Keratinocyte (primary cell): ENCODE results near the gene PABPN1. TPM values are rescaled to one million over a fixed set of nuclear protein-coding genes. Genes with fewer than 3 reads are reported as not detected.

Source experiments
- DNase-seq: peaks from one replicate; pipeline ENCODE4 v3.0.0-alpha.2; 2011; ENCODE audit warnings: low read depth, missing footprints, low spot score
- FAIRE-seq: peaks from 2 replicates; lab custom pipeline; 2011; peaks lifted over from hg19 to GRCh38; lab: Jason Lieb, UNC
- H2AFZ ChIP-seq: 2 replicates; pipeline ENCODE4 v1.6.0; 2012; ENCODE audit warnings: low read length, control low read depth, inconsistent platforms; ENCODE audit not compliant: control insufficient read depth
- H3K27ac ChIP-seq: 2 replicates; pipeline ENCODE4 v1.5.1; 2011; ENCODE audit warnings: low read length; ENCODE audit not compliant: control insufficient read depth, insufficient read depth
- H3K27me3 ChIP-seq: 3 replicates; pipeline ENCODE4 v1.6.0; 2011; ENCODE audit warnings: low read length; ENCODE audit not compliant: control insufficient read depth, insufficient read depth; ENCODE audit errors: extremely low read depth
- H3K36me3 ChIP-seq, 2 experiments: 2 replicates in 1 of 2; 3 replicates in 1 of 2; pipeline ENCODE4 v1.5.1; 2011; ENCODE audit warnings: low read length in 2 of 2, mild to moderate bottlenecking in 1 of 2; ENCODE audit not compliant: control insufficient read depth in 2 of 2, insufficient read depth in 2 of 2; ENCODE audit errors: extremely low read depth in 1 of 2
- H3K4me1 ChIP-seq: 3 replicates; pipeline ENCODE4 v1.5.1; 2011; ENCODE audit warnings: low read length; ENCODE audit not compliant: control insufficient read depth, insufficient read depth; ENCODE audit errors: extremely low read depth
- H3K4me2 ChIP-seq: 3 replicates; pipeline ENCODE4 v1.6.0; 2011; ENCODE audit warnings: low read depth, low read length; ENCODE audit not compliant: control insufficient read depth, insufficient read depth; ENCODE audit errors: extremely low read depth
- H3K4me3 ChIP-seq, 3 experiments: fragments of 200-600 bp in 1 of 3; sonication (generic) in 1 of 3; 2 replicates in 2 of 3; 3 replicates in 1 of 3; pipeline ENCODE4 v1.5.1; 2011 to 2016; ENCODE audit warnings: low read length in 3 of 3, mild to moderate bottlenecking in 3 of 3, control low read depth in 2 of 3, inconsistent platforms in 1 of 3, low read depth in 1 of 3, mixed read lengths in 1 of 3, mixed run types in 1 of 3, moderate library complexity in 1 of 3; ENCODE audit not compliant: control insufficient read depth in 2 of 3, insufficient read depth in 2 of 3; ENCODE audit errors: extremely low read depth in 1 of 3
- H3K79me2 ChIP-seq: 2 replicates; pipeline ENCODE4 v1.6.0; 2012; ENCODE audit warnings: low read length; ENCODE audit not compliant: control insufficient read depth, insufficient read depth
- H3K9ac ChIP-seq: 3 replicates; pipeline ENCODE4 v1.6.0; 2011; ENCODE audit warnings: low read length; ENCODE audit not compliant: control insufficient read depth, insufficient read depth; ENCODE audit errors: extremely low read depth
- H3K9me1 ChIP-seq: 3 replicates; pipeline ENCODE4 v1.6.0; 2011; ENCODE audit warnings: low read length; ENCODE audit not compliant: control insufficient read depth, insufficient read depth; ENCODE audit errors: extremely low read depth
- H3K9me3 ChIP-seq: 2 replicates; pipeline ENCODE4 v1.5.1; 2012; ENCODE audit warnings: low read depth, low read length; ENCODE audit not compliant: control insufficient read depth
- H4K20me1 ChIP-seq: 3 replicates; pipeline ENCODE4 v1.6.0; 2011; ENCODE audit warnings: low read length; ENCODE audit not compliant: control insufficient read depth, insufficient read depth; ENCODE audit errors: extremely low read depth
- CTCF ChIP-seq, 3 experiments: IDR thresholded peaks in 1 of 3; conservative IDR thresholded peaks in 1 of 3; optimal IDR thresholded peaks in 1 of 3; 2 replicates in 2 of 3; 3 replicates in 1 of 3; pipeline versions ENCODE3 to v1.5.1; 2011; ENCODE audit warnings: low read length in 3 of 3, mild to moderate bottlenecking in 3 of 3, moderate library complexity in 2 of 3, control low read depth in 1 of 3, inconsistent platforms in 1 of 3; ENCODE audit not compliant: insufficient read depth in 2 of 3; ENCODE audit errors: extremely low read depth in 1 of 3
- EZH2 ChIP-seq: IDR thresholded peaks from one replicate; pipeline ENCODE4 v1.6.1; 2012; ENCODE audit warnings: inconsistent platforms, mild to moderate bottlenecking, low read length, moderate library complexity
- dilution Hi-C: fragments of 300-500 bp; cut with MboI; formaldehyde crosslinking; loops from one replicate; pipeline ENCODE4 v1.7.0; 2020; ENCODE audit warnings: low sequenced_read_pairs; ENCODE audit not compliant: extremely low pct_ligation_motif_present
- polyA plus RNA-seq, 5 experiments: library from polyadenylated mRNA; depleted of rRNA in 3 of 5; stranded (reverse) in 3 of 5; stranded (forward) in 1 of 5; unstranded in 1 of 5; fragments of >200 nt; gene quantifications; 1 replicate in 1 of 5; 2 replicates in 3 of 5; 3 replicates in 1 of 5; pipeline versions ENCODE4 v1.2.1 to v1.2.3, GENCODE V29; 2011 to 2012; ENCODE audit warnings: missing spikeins in 2 of 5, low read depth in 1 of 5, low replicate concordance in 1 of 5

Gene PABPN1
- polyA plus RNA-seq, 1 donor (not counting 4 experiments of a cell fraction or from before 2014, with no cell fraction given): 185 TPM

GRCh38 chr14:23310546-23310945 lies 10.7 kb upstream of the PABPN1 start:
- no peak for TF ChIP-seq EZH2
- TF ChIP-seq CTCF (optimal IDR thresholded peaks at IDR 0.05 in 1 of 3, IDR thresholded peaks at IDR 0.05 in 1 of 3, conservative IDR thresholded peaks at IDR 0.05 in 1 of 3; ENCODE audit: extremely low read depth in 1 of 3, insufficient read depth in 2 of 3, low read length in 3 of 3): no peak
- H3K36me3 ChIP-seq: peaks cover 27 to 34% of the 10 kb centered on the region in 2 experiments
- peaks cover 5% of the 10 kb centered on the region for H4K20me1 ChIP-seq
- no peak overlapping the region for H3K4me3 ChIP-seq
- H3K27me3 ChIP-seq: no peaks in the 10 kb centered on the region
- H3K79me2 ChIP-seq: peaks cover 62% of the 10 kb centered on the region
- peaks cover 34% of the 10 kb centered on the region for H3K4me1 ChIP-seq
- no peak overlapping the region for H2AFZ ChIP-seq
- FAIRE-seq (no peak), DNase-seq (no peak)
- H3K9me3 ChIP-seq: no peaks in the 10 kb centered on the region
- dilution Hi-C loops: no loop called here
- no peak overlapping the region for H3K9ac ChIP-seq
- H3K27ac ChIP-seq: no peak overlapping the region
- peak overlapping the region; percentile 23 for H3K4me2 ChIP-seq
- H3K9me1 ChIP-seq: peaks cover 4% of the 10 kb centered on the region

GRCh38 chr14:23316300-23316699 lies 5.0 kb upstream of the PABPN1 start:
- no peaks in the 10 kb centered on the region for H4K20me1 ChIP-seq
- no peaks in the 10 kb centered on the region for H3K9me1 ChIP-seq
- FAIRE-seq (no peak), DNase-seq (no peak)
- no peak overlapping the region for H2AFZ ChIP-seq
- H3K36me3 ChIP-seq: peaks cover 11 to 12% of the 10 kb centered on the region in 2 experiments
- no peaks in the 10 kb centered on the region for H3K27me3 ChIP-seq
- H3K27ac ChIP-seq: no peak overlapping the region
- no peak overlapping the region for H3K9ac ChIP-seq
- H3K79me2 ChIP-seq: peaks cover 18% of the 10 kb centered on the region
- peaks cover 7% of the 10 kb centered on the region for H3K4me1 ChIP-seq
- no peak overlapping the region for H3K4me3 ChIP-seq
- dilution Hi-C loops: no loop called here
- no peaks in the 10 kb centered on the region for H3K9me3 ChIP-seq
- no peak overlapping the region for H3K4me2 ChIP-seq
- no peak for TF ChIP-seq EZH2
- TF ChIP-seq CTCF (optimal IDR thresholded peaks at IDR 0.05 in 1 of 3, IDR thresholded peaks at IDR 0.05 in 1 of 3, conservative IDR thresholded peaks at IDR 0.05 in 1 of 3; ENCODE audit: extremely low read depth in 1 of 3, insufficient read depth in 2 of 3, low read length in 3 of 3): no peak
